K562 (cell line): ENCODE data around the gene SPAM1. TPM values are rescaled to one million over a fixed set of nuclear protein-coding genes. Genes with fewer than 3 reads are reported as not detected.

Source experiments
- ATAC-seq: fragments of 200-7000 bp; cut with Tn5 transposase; 3 replicates; pipeline ENCODE4 v1.9.1; 2020; ENCODE audit warnings: moderate library complexity
- BruUV-seq: library from RNA; stranded (reverse); fragments of 400-500 nt; replicated peaks from 2 replicates; lab custom pipeline; 2021; lab: Mats Ljungman, UMichigan
- CTCF ChIA-PET: fragments of 300-600 bp; formaldehyde crosslinking; extraction: SDS; loops from one replicate; lab custom pipeline; 2021; ENCODE audit warnings: low intra/inter-chr PET ratio; lab: Yijun Ruan, JAX
- POLR2A ChIA-PET: fragments of 300-600, 350-650 bp; sonication (Branson Sonifier 250); formaldehyde crosslinking; extraction: SDS; loops from one replicate; lab custom pipeline; 2021; ENCODE audit warnings: antibody characterized with exemption, inconsistent platforms; lab: Yijun Ruan, JAX
- DNase-seq, 4 experiments: peaks; one replicate each; pipeline versions ENCODE4 v3.0.0 to v3.0.0-alpha.2; 2011 to 2018; ENCODE audit warnings: low spot score in 3 of 4, mixed read lengths in 3 of 4; ENCODE audit errors: extremely low read depth in 1 of 4
- FAIRE-seq: peaks from 2 replicates; lab custom pipeline; 2011; peaks lifted over from hg19 to GRCh38; lab: Jason Lieb, UNC
- H2AFZ ChIP-seq: 2 replicates; pipeline ENCODE4 v1.6.0; 2011; ENCODE audit warnings: low read depth, low read length, control low read depth, inconsistent platforms
- H3K27ac ChIP-seq: fragments of 200-600 bp; 3 replicates; pipeline ENCODE4 v1.8.0; 2011; ENCODE audit warnings: low read depth, mild to moderate bottlenecking, control low read depth, inconsistent platforms, low read length, moderate library complexity, mixed read lengths; ENCODE audit errors: extremely low read depth
- H3K27me3 ChIP-seq, 2 experiments: fragments of 300-600 bp in 1 of 2; 2 replicates in 1 of 2; 3 replicates in 1 of 2; pipeline versions ENCODE4 v1.6.0 to v1.8.0; 2011; ENCODE audit warnings: inconsistent platforms in 2 of 2, low read length in 2 of 2, mild to moderate bottlenecking in 1 of 2, mixed read lengths in 1 of 2, moderate library complexity in 1 of 2; ENCODE audit not compliant: control insufficient read depth in 2 of 2, insufficient read depth in 2 of 2
- H3K36me3 ChIP-seq: fragments of 300-600 bp; 3 replicates; pipeline ENCODE4 v1.8.0; 2011; ENCODE audit warnings: mild to moderate bottlenecking, low read length, inconsistent platforms; ENCODE audit not compliant: control insufficient read depth, insufficient read depth
- H3K4me1 ChIP-seq, 2 experiments: fragments of 200-600 bp in 1 of 2; replicated peaks in 1 of 2; 2 replicates in 1 of 2; 3 replicates in 1 of 2; pipeline versions ENCODE4 v1.5.1 to v1.8.0; 2011; ENCODE audit warnings: inconsistent platforms in 2 of 2, low read length in 2 of 2, mild to moderate bottlenecking in 1 of 2, mixed read lengths in 1 of 2, moderate library complexity in 1 of 2; ENCODE audit not compliant: control insufficient read depth in 2 of 2, insufficient read depth in 2 of 2
- H3K4me2 ChIP-seq: 2 replicates; pipeline ENCODE4 v1.6.1; 2011; ENCODE audit warnings: low read length, control low read depth, inconsistent platforms, mixed read lengths; ENCODE audit not compliant: insufficient read depth
- H3K4me3 ChIP-seq: fragments of 200-600 bp; sonication (generic), shearing (Covaris generic); 2 replicates; pipeline ENCODE4 v1.5.1; 2016; ENCODE audit warnings: control low read depth, inconsistent platforms
- H3K79me2 ChIP-seq: fragments of 200-600 bp; 3 replicates; pipeline ENCODE4 v1.8.0; 2011; ENCODE audit warnings: low read length, inconsistent platforms; ENCODE audit not compliant: control insufficient read depth, insufficient read depth
- H3K9ac ChIP-seq, 2 experiments: 2 replicates each; pipeline versions ENCODE4 v1.6.0 to v1.6.1; 2011; ENCODE audit warnings: low read depth in 2 of 2, low read length in 2 of 2, control low read depth in 1 of 2, inconsistent platforms in 1 of 2, mild to moderate bottlenecking in 1 of 2, mixed read lengths in 1 of 2; ENCODE audit not compliant: insufficient read depth in 1 of 2
- H3K9me1 ChIP-seq: one replicate; pipeline ENCODE4 v1.6.0; 2011; ENCODE audit warnings: inconsistent platforms, mild to moderate bottlenecking, low read length, moderate library complexity; ENCODE audit not compliant: control insufficient read depth, insufficient read depth
- H3K9me3 ChIP-seq: replicated peaks from 2 replicates; pipeline ENCODE4 v1.5.1; 2011; ENCODE audit warnings: low read depth, low read length, inconsistent platforms; ENCODE audit not compliant: control insufficient read depth, insufficient read depth
- H4K20me1 ChIP-seq: replicated peaks from 2 replicates; pipeline ENCODE4 v1.6.1; 2011; ENCODE audit warnings: low read length, inconsistent platforms, mixed read lengths; ENCODE audit not compliant: control insufficient read depth, insufficient read depth
- BACH1 ChIP-seq: fragments of 200-800 bp; sonication (Bioruptor generic); IDR thresholded peaks from 2 replicates; pipeline ENCODE4 v1.6.1; 2016; ENCODE audit warnings: missing genetic modification characterization, missing compliant biosample characterization
- BDP1 ChIP-seq: IDR thresholded peaks from 3 replicates; pipeline ENCODE4 v1.6.1; 2011; ENCODE audit not compliant: insufficient read length, insufficient read depth
- CBX2 ChIP-seq: fragments of 200-600 bp; sonication (generic); IDR thresholded peaks from one replicate; pipeline ENCODE4 v1.6.1; 2012; ENCODE audit warnings: mild to moderate bottlenecking, low read length, inconsistent platforms; ENCODE audit not compliant: insufficient read depth, poor library complexity, severe bottlenecking
- CBX8 ChIP-seq: fragments of 200-600 bp; sonication (generic); IDR thresholded peaks from 2 replicates; pipeline ENCODE4 v1.6.1; 2012; ENCODE audit warnings: borderline replicate concordance, mixed run types, low read depth, mild to moderate bottlenecking, moderate library complexity, mixed read lengths, low read length, control low read depth, inconsistent platforms; ENCODE audit not compliant: poor library complexity, severe bottlenecking; ENCODE audit errors: extremely low read depth
- HES1 ChIP-seq: fragments of 450-650 bp; IDR thresholded peaks from 2 replicates; pipeline ENCODE4 v1.6.1; 2016; ENCODE audit warnings: low read depth, mild to moderate bottlenecking, moderate library complexity
- HMBOX1 ChIP-seq: sonication (generic); IDR thresholded peaks from 2 replicates; pipeline ENCODE4 v1.6.1; 2016
- ILF3 ChIP-seq: fragments of 450-650 bp; IDR thresholded peaks from 2 replicates; pipeline ENCODE4 v1.6.1; 2018; ENCODE audit warnings: antibody characterized with exemption, mild to moderate bottlenecking, moderate library complexity, borderline replicate concordance
- MLLT1 ChIP-seq, 2 experiments: fragments of 450-650 bp; IDR thresholded peaks; 2 replicates each; pipeline ENCODE4 v1.6.1; 2016
- NCOA6 ChIP-seq: fragments of 450-650 bp; IDR thresholded peaks from 2 replicates; pipeline ENCODE4 v1.6.1; 2017; ENCODE audit warnings: mild to moderate bottlenecking
- RBM39 ChIP-seq: fragments of 200-400 bp; formaldehyde crosslinking; optimal IDR thresholded peaks from 2 replicates; pipeline ENCODE3; 2018; ENCODE audit warnings: low read depth, low read length
- RNF219 ChIP-seq: fragments of 250-450 bp; sonication (Bioruptor Pico); IDR thresholded peaks from 2 replicates; pipeline ENCODE4 v1.5.0; 2022; ENCODE audit warnings: mild to moderate bottlenecking
- SETDB1 ChIP-seq: IDR thresholded peaks from one replicate; pipeline ENCODE4 v1.6.1; 2012; ENCODE audit warnings: low read length, control low read depth, inconsistent platforms
- SNRNP70 ChIP-seq: fragments of 200-400 bp; formaldehyde crosslinking; optimal IDR thresholded peaks from 2 replicates; pipeline ENCODE3; 2017; ENCODE audit warnings: low read depth, low read length
- TAF7 ChIP-seq: fragments of 450-650 bp; IDR thresholded peaks from 2 replicates; pipeline ENCODE4 v1.6.1; 2016; ENCODE audit warnings: missing genetic modification characterization, missing compliant biosample characterization
- TCF15 ChIP-seq: fragments of 250-450 bp; sonication (Bioruptor Pico); IDR thresholded peaks from 2 replicates; pipeline ENCODE4 v1.8.0; 2022; ENCODE audit warnings: moderate library complexity, mild to moderate bottlenecking, inconsistent platforms
- THRAP3 ChIP-seq: fragments of 450-650 bp; IDR thresholded peaks from 2 replicates; pipeline ENCODE4 v1.6.1; 2016; ENCODE audit warnings: mild to moderate bottlenecking, inconsistent platforms, borderline replicate concordance
- ZNF197 ChIP-seq: fragments of 200-800 bp; sonication (Bioruptor generic); IDR thresholded peaks from 2 replicates; pipeline ENCODE4 v1.6.1; 2016; ENCODE audit warnings: low read depth, missing genetic modification characterization, missing compliant biosample characterization
- ZNF551 ChIP-seq: fragments of 250-450 bp; sonication (Bioruptor Pico); IDR thresholded peaks from 2 replicates; pipeline ENCODE4 v1.5.0; 2021; ENCODE audit warnings: mild to moderate bottlenecking, moderate library complexity
- WGBS: fragments of 100-300 bp; shearing (Covaris generic); methylation state at CpG from one replicate; pipeline ENCODE4 v1.1.6; 2016; ENCODE audit warnings: low coverage, mixed read lengths; ENCODE audit not compliant: insufficient coverage; ENCODE audit errors: missing lambda C conversion rate; 5-methylcytosine and 5-hydroxymethylcytosine counted together
- in situ Hi-C: fragments of 300-500 bp; cut with MboI; formaldehyde crosslinking; loops from 4 replicates; pipeline ENCODE4 v1.15.0; 2018; ENCODE audit warnings: inconsistent platforms, mixed read lengths
- intact Hi-C: fragments of 100-400 bp; cut with micrococcal nuclease; formaldehyde crosslinking; loops from 2 replicates; pipeline ENCODE4 v1.14.2; 2022
- polyA plus RNA-seq, 8 experiments: library from polyadenylated mRNA; depleted of rRNA in 4 of 8; stranded (reverse) in 5 of 8; unstranded in 3 of 8; fragments of >200 nt; fragmentation: Nextera tagmentation in 2 of 8; fragmentation: Illumina TruSeq in 1 of 8; extraction: Ambion mirVana in 2 of 8; extraction: Trizol in 1 of 8; gene quantifications; 2 replicates each; pipeline versions ENCODE4 v1.2.1 to v1.2.3, GENCODE V29; 2011 to 2014; ENCODE audit warnings: inconsistent platforms in 1 of 8, missing spikeins in 1 of 8
- total RNA-seq, 7 experiments: library from RNA; depleted of rRNA in 6 of 7; stranded (reverse); fragments of >200 nt in 6 of 7; fragmentation: Illumina TruSeq in 2 of 7; extraction: Trizol in 2 of 7; gene quantifications; 2 replicates each; pipeline versions ENCODE4 v1.2.1 to v1.2.3, GENCODE V29; 2011 to 2021; ENCODE audit warnings: low replicate concordance in 1 of 7

Gene SPAM1
- total and polyA plus RNA-seq, 9 of the 15 experiments (the other 6 are each of a cell fraction or from before 2014, with no cell fraction given) = not detected

GRCh38 chr7:123992913-123993518, 68.0 kb downstream of the SPAM1 start:
- in situ Hi-C loops = no loop called here
- Histone ChIP-seq H3K9me3 (no peaks in the 10 kb centered on the region), H3K9ac (no peak overlapping the region), H3K4me1 (no peaks in the 10 kb centered on the region; a peak in 1 of 5 replicates), H3K4me2 (no peak overlapping the region), H2AFZ (no peak overlapping the region), H3K4me3 (no peak overlapping the region), H3K27ac (no peak overlapping the region), H3K27me3 (no peaks in the 10 kb centered on the region), H4K20me1 (no peaks in the 10 kb centered on the region), H3K36me3 (no peaks in the 10 kb centered on the region), H3K9me1 (no peaks in the 10 kb centered on the region), H3K79me2 (no peaks in the 10 kb centered on the region)
- ATAC-seq (no peak), FAIRE-seq (no peak), DNase-seq (no peak)
- no TSS peak for BruUV-seq
- POLR2A ChIA-PET = no interaction called here
- intact Hi-C loops = no loop called here
- CTCF ChIA-PET = no interaction called here
- 0% methylated on average over 2 of the region's 2 CpGs for WGBS
- no peak for TF ChIP-seq THRAP3
- TF ChIP-seq ILF3 = no peak
- no peak for TF ChIP-seq NCOA6
- no peak for TF ChIP-seq HES1
- no peak for TF ChIP-seq TCF15 (CRISPR knock-in tag)
- TF ChIP-seq ZNF197 = peak; percentile 99
- TF ChIP-seq CBX8 = no peak
- peak; percentile 46; the same call in 1 of the 2 replicates for TF ChIP-seq TAF7
- no peak for TF ChIP-seq SETDB1
- TF ChIP-seq ZNF551 (CRISPR knock-in tag) = no peak
- TF ChIP-seq SNRNP70 = no peak
- TF ChIP-seq RBM39 = no peak
- TF ChIP-seq BDP1 = no peak
- no peak for TF ChIP-seq CBX2
- TF ChIP-seq MLLT1 (IDR thresholded peaks at IDR 0.05) = no peak
- peak; percentile 94 for TF ChIP-seq RNF219 (CRISPR knock-in tag)
- no peak for TF ChIP-seq HMBOX1
- peak; percentile 96 for TF ChIP-seq BACH1
